Measurements from ENCODE around the gene AAMDC. TPM values are rescaled to one million over a fixed set of nuclear protein-coding genes. Genes with fewer than 3 reads are reported as not detected.

AAMDC gene
- total and polyA plus RNA-seq, 2 of the 13 experiments (the other 11 are each of a cell fraction or from before 2014, with no cell fraction given): 18.1 to 35.6 TPM

DNA sequence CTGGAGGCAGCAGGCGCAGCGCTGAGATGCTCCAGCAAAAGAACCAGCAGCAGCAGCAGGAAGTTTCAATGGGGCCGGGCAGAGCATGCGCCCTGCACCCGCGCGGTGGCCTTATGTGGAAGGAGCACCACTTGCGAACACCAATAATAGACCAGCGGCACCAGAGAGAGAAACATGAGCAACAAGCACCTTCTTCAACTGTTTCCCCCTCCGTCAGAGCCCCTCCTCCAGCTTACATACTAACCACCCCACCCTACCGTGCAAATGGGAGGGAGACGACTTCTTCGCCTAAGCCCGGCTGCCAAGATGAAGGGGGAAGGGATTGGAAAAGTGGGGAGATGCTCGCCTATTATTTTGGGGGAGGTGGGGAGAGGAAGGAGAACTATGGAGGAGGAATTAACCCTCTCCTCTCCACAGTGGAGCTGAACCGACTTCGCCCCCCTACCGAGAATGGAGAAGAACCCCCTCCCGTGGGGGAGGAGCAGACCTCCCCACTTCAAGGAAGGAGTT is 1.5 kb upstream of the AAMDC start (continued):
- TF ChIP-seq EEA1 (CRISPR knock-in tag; IDR thresholded peaks at IDR 0.05; ENCODE audit: borderline replicate concordance) (no peak), ZNF672 (CRISPR knock-in tag; IDR thresholded peaks at IDR 0.05) (no peak), PHF21A (CRISPR knock-in tag; IDR thresholded peaks at IDR 0.05) (0 out of 2 replicates have a peak, but pooled peaks have one; percentile 15), PCBP2 (optimal IDR thresholded peaks at IDR 0.05; ENCODE audit: low read depth, low read length, poor library complexity, severe bottlenecking) (peak; percentile 60), MXI1 (IDR thresholded peaks at IDR 0.05; ENCODE audit: borderline replicate concordance, low read depth, low read length) (peak; percentile 74; the same call in 1 of the 3 replicates), ZNF460 (CRISPR knock-in tag; IDR thresholded peaks at IDR 0.05; ENCODE audit: borderline replicate concordance) (no peak), ZNF567 (CRISPR knock-in tag; IDR thresholded peaks at IDR 0.05; ENCODE audit: borderline replicate concordance) (no peak), ZNF282 (IDR thresholded peaks at IDR 0.05; ENCODE audit: partially characterized antibody) (no peak), HNRNPL (IDR thresholded peaks at IDR 0.05; ENCODE audit: low read depth, low read length) (no peak), ZNF841 (CRISPR knock-in tag; IDR thresholded peaks at IDR 0.05; ENCODE audit: borderline replicate concordance) (no peak), MIER3 (CRISPR knock-in tag; IDR thresholded peaks at IDR 0.05; ENCODE audit: borderline replicate concordance) (peak; percentile 24; the same call in 1 of the 2 replicates), ZNF10 (CRISPR knock-in tag; IDR thresholded peaks at IDR 0.05; ENCODE audit: borderline replicate concordance, low read depth) (no peak), GABPB1 (CRISPR knock-in tag; IDR thresholded peaks at IDR 0.05) (peak; percentile 17; the same call in 1 of the 2 replicates), KMT2A (CRISPR knock-in tag; IDR thresholded peaks at IDR 0.05) (peak; percentile 72; the same call in 1 of the 2 replicates)
- TF ChIP-seq, protein P1, sequence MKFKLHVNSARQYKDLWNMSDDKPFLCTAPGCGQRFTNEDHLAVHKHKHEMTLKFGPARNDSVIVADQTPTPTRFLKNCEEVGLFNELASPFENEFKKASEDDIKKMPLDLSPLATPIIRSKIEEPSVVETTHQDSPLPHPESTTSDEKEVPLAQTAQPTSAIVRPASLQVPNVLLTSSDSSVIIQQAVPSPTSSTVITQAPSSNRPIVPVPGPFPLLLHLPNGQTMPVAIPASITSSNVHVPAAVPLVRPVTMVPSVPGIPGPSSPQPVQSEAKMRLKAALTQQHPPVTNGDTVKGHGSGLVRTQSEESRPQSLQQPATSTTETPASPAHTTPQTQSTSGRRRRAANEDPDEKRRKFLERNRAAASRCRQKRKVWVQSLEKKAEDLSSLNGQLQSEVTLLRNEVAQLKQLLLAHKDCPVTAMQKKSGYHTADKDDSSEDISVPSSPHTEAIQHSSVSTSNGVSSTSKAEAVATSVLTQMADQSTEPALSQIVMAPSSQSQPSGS (CRISPR knock-in tag; IDR thresholded peaks at IDR 0.05): peak; percentile 26; the same call in 1 of the 2 replicates
- TF ChIP-seq, protein P2, sequence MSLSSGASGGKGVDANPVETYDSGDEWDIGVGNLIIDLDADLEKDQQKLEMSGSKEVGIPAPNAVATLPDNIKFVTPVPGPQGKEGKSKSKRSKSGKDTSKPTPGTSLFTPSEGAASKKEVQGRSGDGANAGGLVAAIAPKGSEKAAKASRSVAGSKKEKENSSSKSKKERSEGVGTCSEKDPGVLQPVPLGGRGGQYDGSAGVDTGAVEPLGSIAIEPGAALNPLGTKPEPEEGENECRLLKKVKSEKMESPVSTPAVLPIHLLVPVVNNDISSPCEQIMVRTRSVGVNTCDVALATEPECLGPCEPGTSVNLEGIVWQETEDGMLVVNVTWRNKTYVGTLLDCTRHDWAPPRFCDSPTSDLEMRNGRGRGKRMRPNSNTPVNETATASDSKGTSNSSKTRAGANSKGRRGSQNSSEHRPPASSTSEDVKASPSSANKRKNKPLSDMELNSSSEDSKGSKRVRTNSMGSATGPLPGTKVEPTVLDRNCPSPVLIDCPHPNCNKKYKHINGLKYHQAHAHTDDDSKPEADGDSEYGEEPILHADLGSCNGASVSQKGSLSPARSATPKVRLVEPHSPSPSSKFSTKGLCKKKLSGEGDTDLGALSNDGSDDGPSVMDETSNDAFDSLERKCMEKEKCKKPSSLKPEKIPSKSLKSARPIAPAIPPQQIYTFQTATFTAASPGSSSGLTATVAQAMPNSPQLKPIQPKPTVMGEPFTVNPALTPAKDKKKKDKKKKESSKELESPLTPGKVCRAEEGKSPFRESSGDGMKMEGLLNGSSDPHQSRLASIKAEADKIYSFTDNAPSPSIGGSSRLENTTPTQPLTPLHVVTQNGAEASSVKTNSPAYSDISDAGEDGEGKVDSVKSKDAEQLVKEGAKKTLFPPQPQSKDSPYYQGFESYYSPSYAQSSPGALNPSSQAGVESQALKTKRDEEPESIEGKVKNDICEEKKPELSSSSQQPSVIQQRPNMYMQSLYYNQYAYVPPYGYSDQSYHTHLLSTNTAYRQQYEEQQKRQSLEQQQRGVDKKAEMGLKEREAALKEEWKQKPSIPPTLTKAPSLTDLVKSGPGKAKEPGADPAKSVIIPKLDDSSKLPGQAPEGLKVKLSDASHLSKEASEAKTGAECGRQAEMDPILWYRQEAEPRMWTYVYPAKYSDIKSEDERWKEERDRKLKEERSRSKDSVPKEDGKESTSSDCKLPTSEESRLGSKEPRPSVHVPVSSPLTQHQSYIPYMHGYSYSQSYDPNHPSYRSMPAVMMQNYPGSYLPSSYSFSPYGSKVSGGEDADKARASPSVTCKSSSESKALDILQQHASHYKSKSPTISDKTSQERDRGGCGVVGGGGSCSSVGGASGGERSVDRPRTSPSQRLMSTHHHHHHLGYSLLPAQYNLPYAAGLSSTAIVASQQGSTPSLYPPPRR (CRISPR knock-in tag; IDR thresholded peaks at IDR 0.05; ENCODE audit: borderline replicate concordance): peak; percentile 14; the same call in 1 of the 2 replicates
- TF ChIP-seq, protein P3, sequence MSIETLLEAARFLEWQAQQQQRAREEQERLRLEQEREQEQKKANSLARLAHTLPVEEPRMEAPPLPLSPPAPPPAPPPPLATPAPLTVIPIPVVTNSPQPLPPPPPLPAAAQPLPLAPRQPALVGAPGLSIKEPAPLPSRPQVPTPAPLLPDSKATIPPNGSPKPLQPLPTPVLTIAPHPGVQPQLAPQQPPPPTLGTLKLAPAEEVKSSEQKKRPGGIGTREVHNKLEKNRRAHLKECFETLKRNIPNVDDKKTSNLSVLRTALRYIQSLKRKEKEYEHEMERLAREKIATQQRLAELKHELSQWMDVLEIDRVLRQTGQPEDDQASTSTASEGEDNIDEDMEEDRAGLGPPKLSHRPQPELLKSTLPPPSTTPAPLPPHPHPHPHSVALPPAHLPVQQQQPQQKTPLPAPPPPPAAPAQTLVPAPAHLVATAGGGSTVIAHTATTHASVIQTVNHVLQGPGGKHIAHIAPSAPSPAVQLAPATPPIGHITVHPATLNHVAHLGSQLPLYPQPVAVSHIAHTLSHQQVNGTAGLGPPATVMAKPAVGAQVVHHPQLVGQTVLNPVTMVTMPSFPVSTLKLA (IDR thresholded peaks at IDR 0.05): 0 out of 2 replicates have a peak, but pooled peaks have one; percentile 12
- TF ChIP-seq, protein P4, sequence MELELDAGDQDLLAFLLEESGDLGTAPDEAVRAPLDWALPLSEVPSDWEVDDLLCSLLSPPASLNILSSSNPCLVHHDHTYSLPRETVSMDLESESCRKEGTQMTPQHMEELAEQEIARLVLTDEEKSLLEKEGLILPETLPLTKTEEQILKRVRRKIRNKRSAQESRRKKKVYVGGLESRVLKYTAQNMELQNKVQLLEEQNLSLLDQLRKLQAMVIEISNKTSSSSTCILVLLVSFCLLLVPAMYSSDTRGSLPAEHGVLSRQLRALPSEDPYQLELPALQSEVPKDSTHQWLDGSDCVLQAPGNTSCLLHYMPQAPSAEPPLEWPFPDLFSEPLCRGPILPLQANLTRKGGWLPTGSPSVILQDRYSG (CRISPR knock-in tag; IDR thresholded peaks at IDR 0.05): no peak
